ENCODE results near the gene CD3E.

- TF ChIP-seq SREBF2 (CRISPR knock-in tag; IDR thresholded peaks at IDR 0.05): no peak
- no peak for TF ChIP-seq NR2F6 (CRISPR knock-in tag; IDR thresholded peaks at IDR 0.05)
- TF ChIP-seq EHMT2 (IDR thresholded peaks at IDR 0.05): no peak
- no peak for TF ChIP-seq FOXM1 (IDR thresholded peaks at IDR 0.05; ENCODE audit: low read depth)
- no peak for TF ChIP-seq FOXM1 (CRISPR knock-in tag; IDR thresholded peaks at IDR 0.05; ENCODE audit: low read depth)
- TF ChIP-seq ERF (CRISPR knock-in tag; IDR thresholded peaks at IDR 0.05): no peak
- TF ChIP-seq KAT8 (IDR thresholded peaks at IDR 0.05; ENCODE audit: low read depth): no peak
- TF ChIP-seq KLF16 (IDR thresholded peaks at IDR 0.05): no peak
Observed at GRCh38 chr11:118353084-118353710, 48.7 kb downstream of the CD3E start.

Measured in K562 (cell line).